Activated CD8-positive, alpha-beta memory T cell treated with anti-CD3 and anti-CD28 coated beads for 1 hour (primary cell): Measurements from ENCODE around the gene UBXN6.

ENCODE experiments used
- DNase-seq, 2 donors: peaks; one replicate each; pipeline ENCODE4 v3.0.0-alpha.2; 2020; ENCODE audit warnings: low read depth in 1 of 2; ENCODE audit errors: extremely low read depth in 1 of 2

UBXN6 gene, protein sequence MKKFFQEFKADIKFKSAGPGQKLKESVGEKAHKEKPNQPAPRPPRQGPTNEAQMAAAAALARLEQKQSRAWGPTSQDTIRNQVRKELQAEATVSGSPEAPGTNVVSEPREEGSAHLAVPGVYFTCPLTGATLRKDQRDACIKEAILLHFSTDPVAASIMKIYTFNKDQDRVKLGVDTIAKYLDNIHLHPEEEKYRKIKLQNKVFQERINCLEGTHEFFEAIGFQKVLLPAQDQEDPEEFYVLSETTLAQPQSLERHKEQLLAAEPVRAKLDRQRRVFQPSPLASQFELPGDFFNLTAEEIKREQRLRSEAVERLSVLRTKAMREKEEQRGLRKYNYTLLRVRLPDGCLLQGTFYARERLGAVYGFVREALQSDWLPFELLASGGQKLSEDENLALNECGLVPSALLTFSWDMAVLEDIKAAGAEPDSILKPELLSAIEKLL

DNA sequence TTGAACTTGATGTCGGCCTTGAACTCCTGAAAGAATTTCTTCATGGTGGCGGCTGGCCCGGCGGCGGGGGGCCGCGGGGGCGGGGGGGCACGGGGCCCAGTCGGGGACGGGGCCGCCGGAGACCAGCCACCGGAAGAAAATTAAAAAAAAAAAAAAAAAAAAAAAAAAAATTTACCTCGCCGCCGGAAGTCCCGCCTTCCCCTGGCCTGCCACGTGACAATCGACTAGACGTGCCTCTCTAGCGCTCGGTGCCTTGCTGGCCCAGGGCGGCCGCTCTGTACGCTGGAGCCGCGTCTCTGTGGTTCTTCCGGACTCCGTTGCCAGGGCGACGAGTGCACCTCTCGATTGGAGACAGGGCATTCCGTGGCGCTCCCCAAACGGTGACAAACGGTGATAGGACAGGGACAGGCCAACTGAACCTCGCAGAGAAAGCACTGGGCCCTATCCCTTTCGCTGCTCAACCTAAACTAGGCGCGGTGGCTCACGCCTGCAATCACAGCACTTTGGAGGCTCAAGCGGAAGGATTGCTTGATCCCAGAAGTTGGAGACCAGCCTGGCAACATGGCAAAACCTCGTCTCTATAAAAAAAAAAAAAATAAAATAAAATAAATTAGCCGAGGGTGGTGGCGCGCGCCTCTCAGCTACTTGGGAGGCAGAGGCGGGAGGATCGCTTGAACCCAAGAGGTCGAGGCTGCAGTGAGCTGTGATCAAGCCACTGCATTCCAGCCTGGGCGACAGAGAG lies at the start of gene UBXN6:
UBXN6 (minus strand) TSS at position 141 of the 742 bp plus-strand sequence; CDS start at position 44, 97 bp downstream.
- peak; percentile 95 for DNase-seq

DNA sequence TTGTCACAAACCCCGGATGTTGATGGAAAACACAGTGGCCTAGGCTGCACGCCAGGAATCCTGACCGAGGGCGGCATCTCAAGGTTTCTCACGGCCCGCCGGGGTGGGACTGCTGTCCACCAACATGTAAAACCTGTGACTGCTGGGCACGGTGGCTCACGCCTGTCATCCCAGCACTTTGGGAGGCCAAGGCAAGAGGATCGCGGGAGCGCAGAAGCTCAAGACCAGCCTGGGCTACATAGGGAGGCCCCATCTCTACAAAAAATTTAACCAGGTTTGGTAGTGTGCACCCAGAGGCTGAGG lies 49.5 kb upstream of the UBXN6 start:
- DNase-seq = no peak

DNA sequence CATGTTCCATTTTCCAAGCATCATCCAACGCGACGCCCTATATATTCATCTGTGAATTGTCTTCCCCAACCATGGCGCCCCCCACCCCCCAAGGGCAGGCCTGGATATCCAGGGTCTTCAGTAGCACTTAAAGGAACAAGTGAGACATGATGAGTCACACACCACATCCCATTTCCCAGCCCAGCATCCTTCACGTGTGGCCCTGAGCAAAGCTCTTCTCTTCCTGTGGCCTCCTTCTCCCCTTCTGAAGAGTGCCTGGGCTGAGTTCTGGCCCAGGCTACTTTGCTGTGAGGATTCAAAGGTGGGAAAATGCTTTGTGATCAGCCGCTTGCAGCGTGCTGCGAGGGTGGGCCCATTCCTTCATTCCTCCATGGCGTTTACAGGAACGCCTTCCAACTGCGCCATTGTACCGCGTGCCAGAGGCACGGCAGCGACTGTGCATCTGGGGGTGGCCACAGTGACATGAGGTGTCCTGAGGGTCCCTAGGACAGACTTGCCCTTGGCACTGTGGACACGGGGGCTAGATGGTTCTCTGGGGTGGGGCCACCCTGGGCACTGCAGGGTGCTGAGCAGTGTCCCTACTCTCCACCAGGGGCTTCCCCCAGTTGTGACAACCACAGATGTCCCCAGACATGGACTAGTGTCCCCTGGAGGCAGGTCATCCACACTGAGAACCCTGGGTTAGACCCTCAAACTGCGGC lies 49.0 kb upstream of the UBXN6 start:
- DNase-seq = no peak

DNA sequence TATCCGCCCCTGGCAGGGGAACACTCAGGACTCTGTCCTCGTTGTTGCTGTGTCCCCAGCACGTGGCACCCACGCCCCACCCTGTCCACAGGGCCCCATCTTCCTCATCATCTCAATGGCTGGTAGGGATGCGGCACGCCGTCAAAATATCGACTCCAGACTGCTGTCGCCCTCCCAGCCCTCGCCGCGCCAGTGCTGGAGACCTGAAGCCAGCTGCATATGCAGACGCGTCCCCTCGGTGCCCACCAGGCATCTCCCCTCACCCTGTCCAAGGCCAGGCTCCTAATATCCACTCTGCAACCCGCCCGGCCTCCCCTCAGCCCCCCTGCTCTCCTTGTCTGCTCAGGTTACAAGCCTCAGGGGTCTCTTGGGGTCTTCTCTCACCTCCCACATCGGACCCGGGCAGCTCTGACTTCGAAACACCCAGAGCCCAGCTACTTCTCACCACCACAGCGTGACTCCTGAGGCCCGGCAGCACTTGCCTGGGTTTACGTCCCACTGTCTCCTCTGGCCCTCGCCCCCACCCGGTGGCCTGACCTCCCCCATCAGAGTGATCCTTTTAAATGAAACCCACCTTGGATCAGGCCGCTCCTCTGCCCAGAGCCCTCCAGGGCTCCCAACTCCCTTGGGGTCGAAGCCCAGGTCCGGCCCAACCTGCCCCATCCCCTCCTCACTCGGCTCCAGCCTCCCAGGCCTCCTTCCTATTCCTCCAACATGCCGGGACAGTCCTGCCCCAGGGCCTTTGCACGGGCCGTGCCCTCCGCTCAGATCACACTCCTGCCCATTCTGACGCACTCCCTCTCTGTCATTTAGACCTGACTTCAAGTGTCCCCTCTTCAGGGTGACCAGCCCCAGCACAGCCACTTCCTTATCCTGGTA lies 48.2 kb upstream of the UBXN6 start:
- DNase-seq = no peak

DNA sequence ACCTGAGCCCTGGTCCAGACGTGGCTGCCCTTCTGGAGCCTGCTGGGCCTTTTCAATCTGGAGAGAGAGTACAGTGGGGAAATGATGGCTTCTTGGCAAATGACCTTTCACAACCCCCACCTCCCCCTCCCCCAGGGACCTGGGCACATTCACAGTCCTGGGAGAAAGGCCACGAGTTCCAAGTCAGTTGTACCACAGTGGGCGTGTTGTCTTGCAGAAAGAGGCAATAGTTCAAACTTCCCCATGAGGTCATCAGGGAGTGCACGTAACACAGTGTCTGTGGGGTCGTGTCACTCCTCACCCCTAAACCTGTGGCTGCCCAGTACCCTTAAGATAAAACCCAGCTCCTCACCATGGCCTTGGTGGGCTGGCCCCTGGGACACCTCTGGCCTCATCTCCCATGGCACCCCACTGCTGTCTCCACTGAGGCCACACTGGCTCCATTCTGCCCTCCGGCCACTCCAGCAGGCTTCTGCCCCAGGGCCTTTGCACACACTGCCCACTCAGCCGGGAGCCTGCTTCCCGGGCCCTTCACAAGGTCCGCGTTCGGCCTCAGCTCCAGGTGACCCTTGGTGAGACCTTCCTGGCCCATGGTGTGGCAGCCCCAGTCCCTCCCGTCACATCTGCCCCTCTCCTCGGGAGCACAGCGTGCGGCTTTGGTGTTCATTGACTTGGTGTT lies 47.4 kb upstream of the UBXN6 start:
- no peak for DNase-seq

DNA sequence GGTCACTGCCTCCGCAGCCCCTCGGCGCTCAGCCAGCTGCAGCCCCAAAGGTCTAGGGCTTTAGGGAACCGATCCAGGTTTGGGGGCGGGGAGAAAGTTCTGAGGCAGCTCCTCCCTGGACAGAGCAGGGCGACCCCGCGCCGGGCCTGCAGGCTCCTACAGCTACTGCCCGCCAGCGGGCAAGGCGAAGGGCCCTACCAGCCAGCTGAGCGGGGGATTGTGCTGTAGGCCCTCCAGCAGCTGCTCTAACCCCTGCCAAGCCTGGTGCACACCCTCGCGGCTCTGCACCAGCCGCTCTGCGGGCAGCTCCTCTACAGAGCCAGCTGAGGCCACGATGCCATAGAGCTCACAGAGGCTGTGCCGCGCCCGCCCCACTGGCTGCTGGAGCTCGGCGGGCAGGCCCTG lies 46.7 kb upstream of the UBXN6 start:
- no peak for DNase-seq

DNA sequence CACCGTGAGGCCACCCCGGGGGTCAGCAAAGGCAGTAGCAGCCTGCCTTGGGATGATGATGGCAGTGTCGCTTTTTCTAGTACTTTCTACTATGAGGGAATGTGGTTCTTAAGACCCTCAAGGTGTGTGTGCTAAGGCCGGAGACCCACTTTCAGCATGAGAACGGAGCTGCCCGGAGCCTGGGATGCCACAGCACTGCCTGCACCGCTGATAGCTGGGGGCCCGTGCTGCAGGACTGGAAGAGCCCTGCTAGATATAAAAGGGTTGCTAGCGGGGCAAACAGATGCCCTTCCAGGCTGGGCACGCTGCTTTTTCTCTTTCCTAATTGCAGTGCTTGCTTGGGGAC lies 46.2 kb upstream of the UBXN6 start:
- DNase-seq = no peak

DNA sequence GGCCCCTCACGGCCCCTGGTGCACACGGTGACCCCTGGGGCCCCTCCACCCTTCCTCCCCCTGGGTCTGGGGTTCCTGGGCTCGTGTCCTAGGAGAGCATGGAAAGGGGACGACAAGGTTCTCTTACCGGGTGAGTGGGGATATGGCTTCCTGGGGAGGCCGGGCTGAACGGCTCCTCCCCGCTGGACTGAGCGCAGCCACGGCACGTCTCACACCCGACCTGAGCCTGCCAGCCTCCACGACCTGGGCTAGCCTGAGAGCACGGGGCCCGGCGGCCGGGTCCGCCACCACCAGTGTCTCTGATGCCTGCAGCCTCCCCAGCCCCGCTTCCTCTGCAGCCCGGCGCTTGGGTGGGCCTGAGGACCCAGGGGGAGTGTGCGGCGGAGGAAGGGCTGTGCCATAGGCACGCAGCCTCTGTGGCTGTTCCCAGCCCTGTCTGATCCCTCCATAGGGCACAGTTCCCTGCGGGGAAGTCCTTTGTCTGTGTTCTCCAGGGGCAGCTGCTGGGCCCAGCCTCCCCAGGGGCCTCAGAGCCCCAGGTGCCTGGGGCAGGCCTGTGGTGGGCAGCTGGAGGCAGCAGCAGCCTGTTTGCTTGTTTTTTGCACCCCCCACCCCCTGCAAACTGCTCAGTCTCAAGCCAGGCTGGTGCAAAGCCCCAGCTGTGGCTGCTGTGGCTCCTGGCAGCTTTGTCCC lies 45.7 kb upstream of the UBXN6 start:
- DNase-seq = no peak

DNA sequence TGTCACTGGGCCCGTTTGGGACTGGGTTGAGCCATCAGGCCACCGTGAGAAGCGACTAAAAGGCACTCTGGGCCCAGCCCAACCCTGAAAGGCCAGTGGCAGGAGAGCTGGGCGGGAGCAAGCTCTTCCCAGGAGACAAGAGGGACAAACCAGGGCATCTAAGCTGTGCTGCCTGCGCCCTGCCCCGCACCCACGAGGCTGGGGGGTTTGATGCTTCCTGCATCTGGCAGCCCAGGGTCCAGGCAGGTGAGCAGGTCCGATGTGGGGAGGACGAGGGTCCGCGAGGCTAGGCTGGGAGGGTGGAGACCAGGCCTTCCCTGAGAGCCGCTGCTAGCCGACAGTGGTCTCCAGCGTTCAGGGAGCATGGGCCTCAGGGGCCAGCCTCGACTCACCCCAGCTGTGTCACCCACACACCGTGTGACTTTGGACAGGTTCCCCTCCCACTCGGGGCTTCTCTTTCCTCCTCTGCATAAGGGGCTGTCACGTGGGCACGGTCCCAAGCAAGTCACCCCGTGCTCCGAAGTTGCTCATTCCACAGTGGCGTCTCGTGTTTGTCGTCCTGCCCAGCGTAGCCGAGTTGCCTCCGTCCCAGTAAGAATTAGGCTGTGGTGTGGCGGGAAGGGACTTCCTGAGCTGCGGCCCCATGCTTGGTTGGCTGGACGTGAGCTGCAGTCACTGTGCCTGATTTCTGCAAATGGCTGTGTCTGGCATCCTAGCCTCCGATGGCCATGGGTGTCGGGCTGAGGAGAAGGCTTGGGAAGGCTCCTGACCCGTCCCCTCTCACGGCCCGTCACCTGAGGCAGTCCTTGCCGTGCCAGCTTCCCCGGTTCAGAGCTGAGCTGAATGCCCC lies 44.9 kb upstream of the UBXN6 start:
- no peak for DNase-seq

DNA sequence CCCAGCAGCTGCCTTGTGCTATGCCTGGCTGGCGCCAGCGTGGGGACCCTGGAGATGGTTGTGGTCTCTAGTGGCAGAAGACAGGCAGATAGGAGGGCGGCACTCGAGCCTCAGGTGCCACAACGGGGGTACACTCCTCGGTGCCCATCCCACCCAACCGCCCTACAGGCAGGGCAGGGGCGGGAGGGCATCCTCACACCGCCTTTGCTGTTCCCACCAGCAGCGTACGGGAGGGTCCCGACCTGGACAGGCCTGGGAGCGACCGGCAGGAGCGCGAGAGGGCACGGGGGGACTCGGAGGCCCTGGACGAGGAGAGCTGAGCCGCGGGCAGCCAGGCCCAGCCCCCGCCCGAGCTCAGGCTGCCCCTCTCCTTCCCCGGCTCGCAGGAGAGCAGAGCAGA lies 44.1 kb upstream of the UBXN6 start:
- no peak for DNase-seq

DNA sequence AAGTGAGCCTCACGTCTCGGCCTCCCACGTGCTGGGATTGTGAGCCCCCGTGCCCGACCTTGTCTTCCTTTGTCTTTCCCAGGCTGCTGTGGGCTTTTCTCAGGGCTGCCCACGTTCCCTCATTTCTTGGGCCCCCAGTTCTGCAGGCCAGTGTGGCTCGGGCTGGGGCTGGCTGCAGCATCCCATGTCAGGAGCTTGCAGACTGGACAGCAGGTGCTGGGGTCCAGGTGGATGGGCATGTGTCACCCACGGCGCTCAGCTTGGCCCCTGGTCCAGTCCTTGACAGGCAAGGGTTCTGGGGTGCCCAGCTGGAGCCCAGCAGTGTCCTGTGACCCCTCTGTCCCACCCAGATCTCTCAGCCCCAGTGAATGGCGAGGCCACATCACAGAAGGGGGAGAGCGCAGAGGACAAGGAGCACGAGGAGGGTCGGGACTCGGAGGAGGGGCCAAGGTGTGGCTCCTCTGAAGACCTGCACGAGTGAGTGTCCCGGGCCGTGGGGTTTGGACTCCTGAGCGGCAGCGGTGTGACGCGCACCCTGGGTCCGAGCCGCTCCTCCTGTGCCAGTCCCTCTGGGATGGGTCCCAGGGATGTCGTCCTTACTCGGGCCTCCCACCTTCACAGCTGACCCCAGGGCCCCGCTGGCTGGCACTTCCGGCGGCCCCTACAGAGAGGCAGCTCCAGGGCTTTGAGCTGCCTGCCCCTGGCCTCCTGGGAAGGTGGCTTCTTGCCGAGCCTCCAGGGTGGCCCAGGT lies 43.4 kb upstream of the UBXN6 start:
- DNase-seq = no peak

DNA sequence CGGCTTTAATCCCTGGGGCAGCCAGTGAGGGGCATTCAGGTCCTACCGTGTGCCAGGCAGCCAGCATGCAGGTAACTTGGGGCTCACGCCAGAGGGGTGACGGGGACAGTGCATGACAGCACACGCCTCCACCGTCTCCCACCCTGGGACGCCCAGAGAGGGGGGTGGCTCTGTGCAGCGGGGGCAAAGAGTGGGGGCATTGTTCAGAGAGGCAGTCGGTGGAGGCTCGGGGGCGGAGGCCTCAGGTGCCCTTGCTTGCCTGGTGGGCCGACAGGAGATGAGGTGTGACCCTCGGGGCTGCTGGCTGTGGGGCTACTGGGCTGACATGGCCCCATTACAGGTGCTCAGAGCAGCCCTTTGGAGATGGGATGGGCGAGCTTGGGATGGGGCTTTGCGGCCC lies 42.3 kb upstream of the UBXN6 start:
- no peak for DNase-seq

DNA sequence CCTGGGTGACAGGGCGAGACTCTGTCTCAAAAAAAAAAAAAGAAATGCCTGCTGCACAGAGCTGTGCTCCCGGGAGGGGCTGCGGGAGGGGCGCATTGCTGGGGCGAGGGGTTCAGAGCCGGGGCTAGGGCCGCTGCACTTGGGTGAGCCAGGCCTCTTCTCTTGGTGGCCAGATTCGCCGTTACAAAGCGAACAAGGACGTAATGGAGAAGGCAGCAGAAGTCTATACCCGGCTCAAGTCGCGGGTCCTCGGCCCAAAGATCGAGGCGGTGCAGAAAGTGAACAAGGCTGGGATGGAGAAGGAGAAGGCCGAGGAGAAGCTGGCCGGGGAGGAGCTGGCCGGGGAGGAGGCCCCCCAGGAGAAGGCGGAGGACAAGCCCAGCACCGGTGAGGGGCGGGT lies 41.7 kb upstream of the UBXN6 start:
- no peak for DNase-seq

DNA sequence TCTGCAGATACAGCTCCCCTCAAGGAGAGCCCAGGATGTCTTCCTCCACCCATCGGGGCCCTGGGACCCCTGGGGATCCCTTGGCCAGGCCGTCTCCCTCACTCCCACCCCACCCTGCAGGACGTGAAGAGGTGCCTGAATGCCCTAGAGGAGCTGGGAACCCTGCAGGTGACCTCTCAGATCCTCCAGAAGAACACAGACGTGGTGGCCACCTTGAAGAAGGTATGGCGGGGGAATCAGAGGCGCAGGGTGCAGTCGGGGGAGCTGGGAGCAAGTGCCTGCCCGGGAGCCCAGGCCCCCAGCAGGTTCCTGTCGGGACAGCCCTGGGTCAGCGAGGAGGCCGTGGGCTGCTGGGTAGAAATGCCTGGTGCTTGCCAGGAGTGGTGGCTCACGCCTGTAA lies 41.1 kb upstream of the UBXN6 start:
- no peak for DNase-seq

DNA sequence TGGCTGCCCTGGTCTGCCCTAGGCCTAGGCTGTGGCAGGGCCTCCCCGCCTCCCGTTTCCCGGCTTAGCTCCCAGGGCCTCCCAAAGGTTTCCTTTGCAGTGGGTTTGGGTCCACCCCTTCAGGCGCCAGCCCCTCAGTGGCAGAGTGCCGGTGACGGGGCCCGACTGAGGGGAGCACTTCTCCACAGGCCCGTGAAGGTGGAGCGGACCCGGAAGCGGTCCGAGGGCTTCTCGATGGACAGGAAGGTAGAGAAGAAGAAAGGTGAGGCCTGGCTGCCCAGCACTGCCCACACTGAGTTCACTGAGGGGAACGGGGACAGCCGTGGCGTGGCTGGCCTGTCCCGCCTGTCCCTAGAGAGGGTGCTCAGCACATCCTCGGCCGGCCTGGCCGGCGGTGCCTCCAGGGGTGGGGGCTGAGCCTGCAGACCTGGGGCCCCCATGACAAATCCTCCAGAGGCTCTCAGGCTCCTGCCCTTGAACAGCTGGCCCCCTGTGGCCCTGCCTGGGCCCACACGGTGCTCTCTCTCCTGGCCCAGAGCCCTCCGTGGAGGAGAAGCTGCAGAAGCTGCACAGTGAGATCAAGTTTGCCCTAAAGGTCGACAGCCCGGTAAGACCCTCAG lies 40.3 kb upstream of the UBXN6 start:
- DNase-seq = no peak

DNA sequence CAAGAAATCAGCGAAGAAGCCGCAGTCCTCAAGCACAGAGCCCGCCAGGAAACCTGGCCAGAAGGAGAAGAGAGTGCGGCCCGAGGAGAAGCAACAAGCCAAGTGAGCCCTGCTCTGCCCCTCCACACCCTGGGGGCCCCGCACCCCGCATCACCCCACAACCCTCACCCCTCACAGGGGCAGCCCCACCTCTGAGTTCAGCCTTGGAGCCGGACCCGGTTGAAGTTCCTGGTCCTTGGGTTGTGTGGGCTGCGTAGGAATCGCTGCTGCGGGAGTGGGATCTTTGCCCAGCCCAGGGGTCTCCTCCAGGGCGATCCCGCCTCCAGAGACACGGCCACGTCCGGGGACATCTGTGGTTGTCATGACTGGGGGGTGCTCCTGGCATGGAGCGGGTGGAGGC lies 38.7 kb upstream of the UBXN6 start:
- DNase-seq = no peak

DNA sequence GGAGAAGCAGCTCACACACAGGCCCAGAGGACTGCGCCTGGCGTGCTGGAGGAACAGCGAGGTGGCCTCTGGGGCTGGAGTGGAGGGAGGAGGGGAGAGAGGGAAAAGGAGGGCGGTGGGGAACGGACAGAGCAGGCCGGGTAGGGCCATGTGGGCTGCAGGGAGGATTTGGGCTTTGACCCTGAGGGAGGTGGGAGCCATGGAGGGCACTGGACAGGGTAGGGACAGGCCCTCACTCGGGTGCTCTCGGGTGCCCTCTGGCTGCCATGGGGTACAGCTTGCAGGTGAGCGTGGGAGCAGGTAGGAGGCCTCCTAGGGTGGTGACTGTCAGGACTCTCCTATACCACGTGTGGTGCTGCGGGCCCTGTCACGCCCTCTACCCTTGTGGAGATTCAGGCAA lies 37.9 kb upstream of the UBXN6 start:
- no peak for DNase-seq

DNA sequence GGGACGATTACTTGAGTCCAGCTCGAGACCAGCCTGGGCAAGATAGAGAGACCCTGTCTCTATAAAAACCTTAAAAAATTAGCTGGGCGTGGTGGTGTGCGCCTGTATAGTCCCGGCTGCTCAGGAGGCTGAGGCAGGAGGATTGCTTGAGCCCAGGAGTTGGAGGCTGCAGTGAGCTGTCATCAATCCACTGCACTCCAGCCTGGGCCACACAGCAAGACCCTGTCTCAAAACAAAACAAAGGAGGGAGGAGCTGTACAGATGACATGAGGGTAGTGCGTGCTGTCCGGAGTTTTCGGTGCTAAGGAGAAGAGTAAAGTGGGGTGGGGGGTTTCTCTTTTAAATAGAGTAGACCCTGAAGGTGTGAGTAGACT lies 37.1 kb upstream of the UBXN6 start:
- DNase-seq = no peak
